Measurements from ENCODE around the gene ACOXL.

The ACOXL gene

GRCh38 chr2:111135237-111135909, 403.0 kb downstream of the ACOXL start:
- H3K9me3 ChIP-seq (ENCODE audit: control insufficient read depth, low read length): no peaks in the 10 kb centered on the region
- H3K4me1 ChIP-seq (ENCODE audit: control insufficient read depth, insufficient read depth, low read length): peaks cover 7% of the 10 kb centered on the region
- no peaks in the 10 kb centered on the region for H3K27me3 ChIP-seq (ENCODE audit: control insufficient read depth, insufficient read depth, low read length)
- H3K9ac ChIP-seq (ENCODE audit: low read length): no peak overlapping the region
- H3K36me3 ChIP-seq (ENCODE audit: control insufficient read depth, insufficient read depth, low read length): no peaks in the 10 kb centered on the region
- H3K4me3 ChIP-seq (ENCODE audit: low read length): no peak overlapping the region

GRCh38 chr2:111135910-111136297, 403.5 kb downstream of the ACOXL start:
- H3K4me1 ChIP-seq (ENCODE audit: control insufficient read depth, insufficient read depth, low read length): peaks cover 7% of the 10 kb centered on the region
- no peak overlapping the region for H3K9ac ChIP-seq (ENCODE audit: low read length)

GRCh38 chr2:111138839-111139238, 406.5 kb downstream of the ACOXL start:
- Histone ChIP-seq H3K36me3 (ENCODE audit: control insufficient read depth, insufficient read depth, low read length) (no peaks in the 10 kb centered on the region), H3K4me3 (ENCODE audit: low read length) (no peak overlapping the region), H3K9ac (ENCODE audit: low read length) (no peak overlapping the region), H3K9me3 (ENCODE audit: control insufficient read depth, low read length) (no peaks in the 10 kb centered on the region), H3K4me1 (ENCODE audit: control insufficient read depth, insufficient read depth, low read length) (peaks cover 7% of the 10 kb centered on the region), H3K27me3 (ENCODE audit: control insufficient read depth, insufficient read depth, low read length) (no peaks in the 10 kb centered on the region)

More at GRCh38 chr2:111135910-111136297, 403.5 kb downstream of the ACOXL start:
- no peak overlapping the region for H3K4me3 ChIP-seq (ENCODE audit: low read length)
- H3K27me3 ChIP-seq (ENCODE audit: control insufficient read depth, insufficient read depth, low read length): no peaks in the 10 kb centered on the region
- no peaks in the 10 kb centered on the region for H3K36me3 ChIP-seq (ENCODE audit: control insufficient read depth, insufficient read depth, low read length)
- H3K9me3 ChIP-seq (ENCODE audit: control insufficient read depth, low read length): no peaks in the 10 kb centered on the region

- Histone ChIP-seq H3K36me3 (ENCODE audit: control insufficient read depth, insufficient read depth, low read length) (no peaks in the 10 kb centered on the region), H3K9me3 (ENCODE audit: control insufficient read depth, low read length) (no peaks in the 10 kb centered on the region), H3K4me3 (ENCODE audit: low read length) (no peak overlapping the region), H3K4me1 (ENCODE audit: control insufficient read depth, insufficient read depth, low read length) (peaks cover 7% of the 10 kb centered on the region), H3K9ac (ENCODE audit: low read length) (no peak overlapping the region), H3K27me3 (ENCODE audit: control insufficient read depth, insufficient read depth, low read length) (no peaks in the 10 kb centered on the region)
Measured at GRCh38 chr2:111139637-111140317, 407.4 kb downstream of the ACOXL start.

GRCh38 chr2:111140815-111141214, 408.4 kb downstream of the ACOXL start:
- Histone ChIP-seq H3K4me1 (ENCODE audit: control insufficient read depth, insufficient read depth, low read length) (peaks cover 7% of the 10 kb centered on the region), H3K36me3 (ENCODE audit: control insufficient read depth, insufficient read depth, low read length) (no peaks in the 10 kb centered on the region), H3K9ac (ENCODE audit: low read length) (no peak overlapping the region), H3K4me3 (ENCODE audit: low read length) (no peak overlapping the region), H3K27me3 (ENCODE audit: control insufficient read depth, insufficient read depth, low read length) (no peaks in the 10 kb centered on the region), H3K9me3 (ENCODE audit: control insufficient read depth, low read length) (no peaks in the 10 kb centered on the region)

GRCh38 chr2:111142101-111142500, 409.7 kb downstream of the ACOXL start:
- Histone ChIP-seq H3K27me3 (ENCODE audit: control insufficient read depth, insufficient read depth, low read length) (no peaks in the 10 kb centered on the region), H3K4me3 (ENCODE audit: low read length) (no peak overlapping the region), H3K9me3 (ENCODE audit: control insufficient read depth, low read length) (no peaks in the 10 kb centered on the region), H3K4me1 (ENCODE audit: control insufficient read depth, insufficient read depth, low read length) (peaks cover 7% of the 10 kb centered on the region), H3K9ac (ENCODE audit: low read length) (no peak overlapping the region), H3K36me3 (ENCODE audit: control insufficient read depth, insufficient read depth, low read length) (no peaks in the 10 kb centered on the region)

GRCh38 chr2:111143107-111143842, 410.9 kb downstream of the ACOXL start:
- no peak overlapping the region for H3K9ac ChIP-seq (ENCODE audit: low read length)
- peaks cover 7% of the 10 kb centered on the region for H3K4me1 ChIP-seq (ENCODE audit: control insufficient read depth, insufficient read depth, low read length)
- no peaks in the 10 kb centered on the region for H3K9me3 ChIP-seq (ENCODE audit: control insufficient read depth, low read length)
- H3K27me3 ChIP-seq (ENCODE audit: control insufficient read depth, insufficient read depth, low read length): no peaks in the 10 kb centered on the region
- H3K36me3 ChIP-seq (ENCODE audit: control insufficient read depth, insufficient read depth, low read length): no peaks in the 10 kb centered on the region
- H3K4me3 ChIP-seq (ENCODE audit: low read length): no peak overlapping the region

- no peaks in the 10 kb centered on the region for H3K36me3 ChIP-seq (ENCODE audit: control insufficient read depth, insufficient read depth, low read length)
- H3K4me1 ChIP-seq (ENCODE audit: control insufficient read depth, insufficient read depth, low read length): peaks cover 8% of the 10 kb centered on the region
- no peaks in the 10 kb centered on the region for H3K9me3 ChIP-seq (ENCODE audit: control insufficient read depth, low read length)
- H3K9ac ChIP-seq (ENCODE audit: low read length): no peak overlapping the region
- no peak overlapping the region for H3K4me3 ChIP-seq (ENCODE audit: low read length)
- no peaks in the 10 kb centered on the region for H3K27me3 ChIP-seq (ENCODE audit: control insufficient read depth, insufficient read depth, low read length)
Measured at GRCh38 chr2:111143843-111144198, 411.4 kb downstream of the ACOXL start.

- Histone ChIP-seq H3K9me3 (ENCODE audit: control insufficient read depth, low read length) (no peaks in the 10 kb centered on the region), H3K4me1 (ENCODE audit: control insufficient read depth, insufficient read depth, low read length) (peaks cover 6% of the 10 kb centered on the region), H3K36me3 (ENCODE audit: control insufficient read depth, insufficient read depth, low read length) (no peaks in the 10 kb centered on the region), H3K27me3 (ENCODE audit: control insufficient read depth, insufficient read depth, low read length) (no peaks in the 10 kb centered on the region), H3K9ac (ENCODE audit: low read length) (no peak overlapping the region), H3K4me3 (ENCODE audit: low read length) (no peak overlapping the region)
Measured at GRCh38 chr2:111145103-111145760, 412.9 kb downstream of the ACOXL start.

- no peak overlapping the region for H3K4me3 ChIP-seq (ENCODE audit: low read length)
- no peaks in the 10 kb centered on the region for H3K27me3 ChIP-seq (ENCODE audit: control insufficient read depth, insufficient read depth, low read length)
- peaks cover 6% of the 10 kb centered on the region for H3K4me1 ChIP-seq (ENCODE audit: control insufficient read depth, insufficient read depth, low read length)
Measured at GRCh38 chr2:111145951-111146350, 413.6 kb downstream of the ACOXL start.

GRCh38 chr2:111148225-111148873, 416.0 kb downstream of the ACOXL start:
- no peaks in the 10 kb centered on the region for H3K27me3 ChIP-seq (ENCODE audit: control insufficient read depth, insufficient read depth, low read length)
- H3K4me1 ChIP-seq (ENCODE audit: control insufficient read depth, insufficient read depth, low read length): peaks cover 6% of the 10 kb centered on the region
- peaks cover 5% of the 10 kb centered on the region for H3K36me3 ChIP-seq (ENCODE audit: control insufficient read depth, insufficient read depth, low read length)
- no peak overlapping the region for H3K4me3 ChIP-seq (ENCODE audit: low read length)
- no peaks in the 10 kb centered on the region for H3K9me3 ChIP-seq (ENCODE audit: control insufficient read depth, low read length)
- no peak overlapping the region for H3K9ac ChIP-seq (ENCODE audit: low read length)

More at GRCh38 chr2:111145951-111146350, 413.6 kb downstream of the ACOXL start:
- no peak overlapping the region for H3K9ac ChIP-seq (ENCODE audit: low read length)
- H3K36me3 ChIP-seq (ENCODE audit: control insufficient read depth, insufficient read depth, low read length): no peaks in the 10 kb centered on the region
- no peaks in the 10 kb centered on the region for H3K9me3 ChIP-seq (ENCODE audit: control insufficient read depth, low read length)
